A673 (cell line): ENCODE results near the gene PER3. TPM values are rescaled to one million over a fixed set of nuclear protein-coding genes. Genes with fewer than 3 reads are reported as not detected.

Experiments used
- BruUV-seq: library from RNA; stranded (reverse); fragments of 400-500 nt; replicated peaks from 2 replicates; lab custom pipeline; 2021; lab: Mats Ljungman, UMichigan
- CTCF ChIA-PET: fragments of 300-600 bp; sonication (Branson Sonifier 250); formaldehyde crosslinking; loops from one replicate; lab custom pipeline; 2022; ENCODE audit warnings: antibody characterized with exemption; lab: Charles Lee
- POLR2A ChIA-PET: fragments of 300-600 bp; sonication (Branson Sonifier 250); formaldehyde crosslinking; loops from one replicate; lab custom pipeline; 2022; ENCODE audit warnings: antibody characterized with exemption; ENCODE audit not compliant: low non-redundant PET; lab: Charles Lee
- DNase-seq: peaks from one replicate; pipeline ENCODE4 v3.0.0-alpha.2; 2015; ENCODE audit warnings: low spot score
- H3K27ac ChIP-seq: fragments of 200-600 bp; sonication (generic); 2 replicates; pipeline ENCODE4 v1.5.1; 2016; ENCODE audit warnings: mixed run types, low read depth, mild to moderate bottlenecking, mixed read lengths, antibody characterized with exemption, low read length; ENCODE audit not compliant: poor library complexity, severe bottlenecking
- H3K27me3 ChIP-seq: fragments of 200-600 bp; sonication (generic); replicated peaks from 2 replicates; pipeline ENCODE4 v1.6.1; 2017; ENCODE audit warnings: mixed run types, low read depth, mild to moderate bottlenecking, mixed read lengths, antibody characterized with exemption, low read length; ENCODE audit not compliant: insufficient read depth, poor library complexity
- H3K36me3 ChIP-seq: fragments of 200-600 bp; sonication (generic); 2 replicates; pipeline ENCODE4 v1.6.1; 2016; ENCODE audit warnings: mixed run types, mild to moderate bottlenecking, mixed read lengths, antibody characterized with exemption, low read length; ENCODE audit not compliant: insufficient read depth, poor library complexity, severe bottlenecking
- H3K4me1 ChIP-seq: fragments of 200-600 bp; sonication (generic); 2 replicates; pipeline ENCODE4 v1.6.1; 2017; ENCODE audit warnings: mixed run types, mild to moderate bottlenecking, mixed read lengths, antibody characterized with exemption, low read length; ENCODE audit not compliant: insufficient read depth, poor library complexity, severe bottlenecking
- H3K4me3 ChIP-seq: fragments of 200-600 bp; sonication (generic); 2 replicates; pipeline ENCODE4 v1.5.1; 2016; ENCODE audit warnings: low read depth, mixed run types, mild to moderate bottlenecking, mixed read lengths, low read length; ENCODE audit not compliant: poor library complexity, severe bottlenecking
- H3K9me3 ChIP-seq: fragments of 200-600 bp; sonication (generic); 2 replicates; pipeline ENCODE4 v1.6.1; 2016; ENCODE audit warnings: mixed run types, low read depth, mild to moderate bottlenecking, mixed read lengths, antibody characterized with exemption, low read length; ENCODE audit not compliant: poor library complexity, severe bottlenecking
- EZH2 ChIP-seq: fragments of 200-600 bp; sonication (generic); IDR thresholded peaks from 2 replicates; pipeline ENCODE4 v1.6.1; 2017; ENCODE audit warnings: borderline replicate concordance, low read depth, mild to moderate bottlenecking, mixed read lengths, antibody characterized with exemption, low read length; ENCODE audit not compliant: poor library complexity, severe bottlenecking
- intact Hi-C: fragments of 100-400 bp; cut with micrococcal nuclease; formaldehyde crosslinking; loops from one replicate; pipeline ENCODE4 v1.10.0; 2022; ENCODE audit not compliant: unreplicated experiment
- total RNA-seq: library from RNA; stranded (reverse); gene quantifications from 2 replicates; pipeline ENCODE4 v1.2.3, GENCODE V29; 2021
- TF ChIP-seq, protein P1 (sequence below): fragments of 300-800, 200-600 bp; sonication (generic); conservative IDR thresholded peaks from 2 replicates; pipeline ENCODE4 v1.5.1; 2017; ENCODE audit warnings: low read depth, mild to moderate bottlenecking, antibody characterized with exemption, low read length, moderate library complexity, mixed read lengths

Gene PER3
- total RNA-seq, 1 experiment from 2014 or later: 4.1 TPM

- TF ChIP-seq, protein P1, sequence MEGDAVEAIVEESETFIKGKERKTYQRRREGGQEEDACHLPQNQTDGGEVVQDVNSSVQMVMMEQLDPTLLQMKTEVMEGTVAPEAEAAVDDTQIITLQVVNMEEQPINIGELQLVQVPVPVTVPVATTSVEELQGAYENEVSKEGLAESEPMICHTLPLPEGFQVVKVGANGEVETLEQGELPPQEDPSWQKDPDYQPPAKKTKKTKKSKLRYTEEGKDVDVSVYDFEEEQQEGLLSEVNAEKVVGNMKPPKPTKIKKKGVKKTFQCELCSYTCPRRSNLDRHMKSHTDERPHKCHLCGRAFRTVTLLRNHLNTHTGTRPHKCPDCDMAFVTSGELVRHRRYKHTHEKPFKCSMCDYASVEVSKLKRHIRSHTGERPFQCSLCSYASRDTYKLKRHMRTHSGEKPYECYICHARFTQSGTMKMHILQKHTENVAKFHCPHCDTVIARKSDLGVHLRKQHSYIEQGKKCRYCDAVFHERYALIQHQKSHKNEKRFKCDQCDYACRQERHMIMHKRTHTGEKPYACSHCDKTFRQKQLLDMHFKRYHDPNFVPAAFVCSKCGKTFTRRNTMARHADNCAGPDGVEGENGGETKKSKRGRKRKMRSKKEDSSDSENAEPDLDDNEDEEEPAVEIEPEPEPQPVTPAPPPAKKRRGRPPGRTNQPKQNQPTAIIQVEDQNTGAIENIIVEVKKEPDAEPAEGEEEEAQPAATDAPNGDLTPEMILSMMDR: no peak
- no peak for TF ChIP-seq EZH2
- intact Hi-C loops: no loop called here
- no peak for DNase-seq
- ChIA-PET POLR2A (no interaction called here), CTCF (no interaction called here)
- Histone ChIP-seq H3K36me3 (peaks cover 6% of the 10 kb centered on the region), H3K4me1 (no peaks in the 10 kb centered on the region), H3K4me3 (no peak overlapping the region), H3K27ac (no peak overlapping the region), H3K9me3 (peaks cover 11% of the 10 kb centered on the region), H3K27me3 (no peaks in the 10 kb centered on the region)
- BruUV-seq: no TSS peak
These were observed 58.4 kb downstream of the PER3 start for GRCh38 chr1:7842517-7842916.

DNA sequence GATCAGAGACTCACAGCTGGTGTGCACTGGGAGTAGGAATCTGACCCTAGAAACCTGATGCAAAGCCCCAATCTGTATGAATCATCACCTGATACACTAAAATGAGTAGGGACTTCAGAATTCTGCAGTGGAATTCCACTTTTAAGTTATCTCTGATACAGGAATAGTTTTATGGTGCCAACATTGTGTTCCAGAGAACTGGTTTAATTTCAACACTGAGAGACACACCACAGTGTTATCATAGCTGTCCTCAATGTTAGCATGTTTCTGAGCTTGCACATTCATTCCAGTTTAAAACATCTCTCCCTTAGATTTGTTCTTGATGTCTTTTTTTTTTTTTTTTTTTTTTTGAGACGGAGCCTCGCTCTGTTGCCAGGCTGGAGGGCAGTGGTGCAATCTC is 61.7 kb downstream of the PER3 start:
- no peak overlapping the region for H3K4me3 ChIP-seq
- H3K27me3 ChIP-seq: no peaks in the 10 kb centered on the region
- POLR2A ChIA-PET: no interaction called here
- CTCF ChIA-PET: no interaction called here
- H3K9me3 ChIP-seq: no peaks in the 10 kb centered on the region
- no peak for DNase-seq
- no peak overlapping the region for H3K27ac ChIP-seq
- H3K36me3 ChIP-seq: no peaks in the 10 kb centered on the region
- no TSS peak for BruUV-seq
- TF ChIP-seq, protein P1: no peak
- TF ChIP-seq EZH2: no peak
- H3K4me1 ChIP-seq: no peaks in the 10 kb centered on the region
- intact Hi-C loops: no loop called here

DNA sequence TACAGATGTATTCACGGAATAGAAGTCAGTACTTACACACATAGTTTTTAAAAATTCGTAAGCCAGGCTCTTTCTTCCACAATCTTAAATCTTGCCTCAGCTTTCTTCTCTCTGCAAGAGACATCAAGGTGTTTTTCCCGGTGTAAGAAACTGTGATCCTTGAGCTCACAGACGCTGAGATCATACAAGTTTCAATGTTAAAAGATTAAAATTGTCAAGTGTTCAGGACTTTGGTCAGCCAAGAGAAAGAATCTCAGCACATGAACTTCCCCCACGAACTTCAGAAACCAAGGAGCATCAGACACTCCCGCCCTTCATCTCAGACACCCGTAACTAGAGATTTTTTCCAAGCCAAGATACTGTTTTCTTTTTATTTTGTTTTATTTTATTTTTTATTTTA is 62.6 kb downstream of the PER3 start:
- ChIA-PET CTCF (no interaction called here), POLR2A (no interaction called here)
- H3K4me3 ChIP-seq: no peak overlapping the region
- no peaks in the 10 kb centered on the region for H3K36me3 ChIP-seq
- no peaks in the 10 kb centered on the region for H3K9me3 ChIP-seq
- TF ChIP-seq, protein P1: no peak
- no peak for TF ChIP-seq EZH2
- intact Hi-C loops: no loop called here
- H3K4me1 ChIP-seq: peaks cover 7% of the 10 kb centered on the region
- BruUV-seq: no TSS peak
- H3K27me3 ChIP-seq: no peaks in the 10 kb centered on the region
- no peak for DNase-seq
- H3K27ac ChIP-seq: no peak overlapping the region
